Neural crest cell (in vitro differentiated cells): Measurements from ENCODE around the gene ST7L. TPM values are rescaled to one million over a fixed set of nuclear protein-coding genes. Genes with fewer than 3 reads are reported as not detected.
A peak's percentile ranks its signal among the peaks of the same experiment; 100 is the strongest.

Source experiments
- DNase-seq: peaks from one replicate; pipeline ENCODE4 v3.0.0; 2021; ENCODE audit warnings: low read depth, mixed read lengths, low spot score
- H3K27ac Mint-ChIP-seq: one replicate; pipeline ENCODE4 v1.8.0; 2021; ENCODE audit warnings: mild to moderate bottlenecking, mixed read lengths; ENCODE audit not compliant: unreplicated experiment
- H3K27me3 Mint-ChIP-seq: 2 replicates; pipeline ENCODE4 v1.8.0; 2021; ENCODE audit warnings: low read depth, mild to moderate bottlenecking, mixed read lengths
- H3K36me3 Mint-ChIP-seq: 2 replicates; pipeline ENCODE4 v1.8.0; 2021; ENCODE audit warnings: low read depth, mild to moderate bottlenecking, mixed read lengths
- H3K4me1 Mint-ChIP-seq: 2 replicates; pipeline ENCODE4 v1.8.0; 2021; ENCODE audit warnings: mixed read lengths
- H3K4me3 Mint-ChIP-seq: one replicate; pipeline ENCODE4 v1.8.0; 2021; ENCODE audit warnings: mild to moderate bottlenecking, mixed read lengths
- H3K9me3 Mint-ChIP-seq: 2 replicates; pipeline ENCODE4 v1.8.0; 2021; ENCODE audit warnings: mixed read lengths
- CTCF ChIP-seq: fragments of 200-600 bp; sonication (generic); conservative IDR thresholded peaks from 2 replicates; pipeline ENCODE4 v1.5.0; 2021; ENCODE audit warnings: antibody characterized with exemption, mild to moderate bottlenecking
- total RNA-seq: library from RNA; stranded (reverse); gene quantifications from 2 replicates; pipeline ENCODE4 v1.2.1, GENCODE V29; 2021

ST7L gene
- total RNA-seq, 1 donor from 2014 or later, result 20.4 TPM

GRCh38 chr1:112529301-112529700 is 89.6 kb downstream of the ST7L start:
- H3K27me3 Mint-ChIP-seq, result no peaks in the 10 kb centered on the region
- no peak overlapping the region for H3K27ac Mint-ChIP-seq
- peaks cover 10% of the 10 kb centered on the region for H3K4me1 Mint-ChIP-seq
- peaks cover 6% of the 10 kb centered on the region for H3K36me3 Mint-ChIP-seq
- TF ChIP-seq CTCF, result no peak
- H3K9me3 Mint-ChIP-seq, result no peaks in the 10 kb centered on the region
- H3K4me3 Mint-ChIP-seq, result no peak overlapping the region
- DNase-seq, result no peak

- Mint-ChIP-seq H3K27me3 (no peaks in the 10 kb centered on the region), H3K4me3 (no peak overlapping the region), H3K4me1 (peaks cover 10% of the 10 kb centered on the region), H3K9me3 (no peaks in the 10 kb centered on the region), H3K27ac (peak overlapping the region; percentile 24), H3K36me3 (peaks cover 9% of the 10 kb centered on the region)
- no peak for TF ChIP-seq CTCF
- no peak for DNase-seq
Measured at GRCh38 chr1:112528076-112528475, 90.9 kb downstream of the ST7L start.

DNA sequence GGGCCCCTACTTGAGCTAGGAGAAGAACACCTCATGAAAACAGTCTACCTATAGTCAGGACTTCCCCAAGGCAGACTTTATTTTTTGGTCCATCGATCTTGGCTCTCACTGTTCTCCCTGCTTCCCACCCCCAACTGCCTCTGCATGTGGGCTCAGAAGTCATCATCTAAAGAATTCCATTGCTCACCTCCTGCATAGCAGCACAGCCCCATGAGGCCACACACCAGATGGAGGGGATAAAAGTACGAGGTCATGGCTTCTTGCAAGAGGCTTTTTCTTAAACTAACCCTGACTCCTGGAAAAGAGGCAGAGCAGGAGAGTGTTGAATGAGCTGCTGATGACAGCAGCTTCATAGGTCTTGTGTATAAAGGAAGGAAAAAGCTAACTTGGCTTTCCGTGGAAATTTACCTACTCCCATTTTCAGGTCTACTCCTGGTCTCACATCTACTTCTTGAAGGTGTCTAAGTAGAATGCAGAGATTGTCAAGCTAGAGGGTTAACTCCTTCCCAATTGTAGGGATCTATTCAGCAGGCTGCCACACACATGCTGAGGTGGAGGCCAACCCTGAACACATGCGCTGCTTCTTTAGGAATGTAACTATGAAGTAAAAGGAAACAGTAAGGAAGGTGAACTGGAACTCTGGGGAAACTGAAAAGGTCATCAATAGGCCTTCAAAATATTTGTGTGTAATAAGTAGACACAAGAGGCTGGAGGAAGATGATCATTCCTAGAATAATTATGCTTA is 91.5 kb downstream of the ST7L start:
- peaks cover 10% of the 10 kb centered on the region for H3K4me1 Mint-ChIP-seq
- no peaks in the 10 kb centered on the region for H3K27me3 Mint-ChIP-seq
- DNase-seq, result no peak
- H3K27ac Mint-ChIP-seq, result peak overlapping the region; percentile 24
- no peak overlapping the region for H3K4me3 Mint-ChIP-seq
- no peaks in the 10 kb centered on the region for H3K9me3 Mint-ChIP-seq
- peaks cover 9% of the 10 kb centered on the region for H3K36me3 Mint-ChIP-seq
- TF ChIP-seq CTCF, result no peak

GRCh38 chr1:112524986-112525385 is 94.0 kb downstream of the ST7L start:
- Mint-ChIP-seq H3K27me3 (no peaks in the 10 kb centered on the region), H3K4me3 (no peak overlapping the region), H3K36me3 (peaks cover 9% of the 10 kb centered on the region), H3K9me3 (no peaks in the 10 kb centered on the region), H3K4me1 (peaks cover 10% of the 10 kb centered on the region), H3K27ac (no peak overlapping the region)
- TF ChIP-seq CTCF, result no peak
- no peak for DNase-seq

DNA sequence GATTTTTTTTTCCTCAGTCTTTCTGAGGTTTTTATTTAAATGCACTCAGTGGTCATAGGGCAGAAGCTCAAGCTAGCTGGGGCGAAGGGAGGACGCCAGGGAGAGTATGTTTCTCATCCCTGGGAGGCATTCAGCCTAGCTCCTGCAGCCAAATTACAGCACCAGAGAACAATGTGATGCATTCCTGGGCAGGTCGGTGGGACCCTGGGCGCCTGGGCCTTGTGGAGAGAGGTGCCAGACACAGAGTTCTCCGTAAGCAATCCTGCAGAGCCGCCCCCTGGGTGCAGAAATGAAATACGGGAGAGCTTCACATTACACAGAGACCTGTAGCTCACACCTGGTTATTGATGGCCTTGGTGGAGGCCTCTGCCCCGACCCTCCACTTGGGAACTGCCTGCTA is 94.7 kb downstream of the ST7L start:
- no peaks in the 10 kb centered on the region for H3K9me3 Mint-ChIP-seq
- peaks cover 10% of the 10 kb centered on the region for H3K4me1 Mint-ChIP-seq
- H3K36me3 Mint-ChIP-seq, result peaks cover 9% of the 10 kb centered on the region
- no peak overlapping the region for H3K27ac Mint-ChIP-seq
- H3K27me3 Mint-ChIP-seq, result no peaks in the 10 kb centered on the region
- H3K4me3 Mint-ChIP-seq, result no peak overlapping the region
- no peak for DNase-seq
- TF ChIP-seq CTCF, result no peak
